Measurements from ENCODE around the gene ARMC3. TPM values are rescaled to one million over a fixed set of nuclear protein-coding genes. Genes with fewer than 3 reads are reported as not detected.

ARMC3 gene
- total RNA-seq, 1 experiment from 2014 or later = not detected

GRCh38 chr10:23051855-23052331 lies 124.0 kb downstream of the ARMC3 start:
- Histone ChIP-seq H3K4me3 (ENCODE audit: low read depth, low read length, poor library complexity, severe bottlenecking) (no peak overlapping the region), H3K4me1 (ENCODE audit: insufficient read depth, low read length, poor library complexity, severe bottlenecking) (peaks cover 38% of the 10 kb centered on the region), H3K27ac (ENCODE audit: low read depth, low read length, poor library complexity, severe bottlenecking) (no peak overlapping the region), H3K27me3 (replicated peaks; ENCODE audit: insufficient read depth, low read depth, low read length, poor library complexity) (no peaks in the 10 kb centered on the region), H3K9me3 (ENCODE audit: low read depth, low read length, poor library complexity, severe bottlenecking) (no peaks in the 10 kb centered on the region), H3K36me3 (ENCODE audit: insufficient read depth, low read length, poor library complexity, severe bottlenecking) (no peaks in the 10 kb centered on the region)
- no TSS peak for BruUV-seq (replicated peaks)
- ChIA-PET POLR2A (ENCODE audit: low non-redundant PET) (no interaction called here), CTCF (no interaction called here)
- TF ChIP-seq EZH2 (IDR thresholded peaks at IDR 0.05; ENCODE audit: borderline replicate concordance, low read depth, low read length, poor library complexity, severe bottlenecking) (no peak), CTCF (conservative IDR thresholded peaks at IDR 0.05; ENCODE audit: low read depth, low read length) (no peak)
- intact Hi-C loops (cut with micrococcal nuclease; ENCODE audit: unreplicated experiment) = no loop called here
- no peak for DNase-seq (ENCODE audit: low spot score)

GRCh38 chr10:23053036-23053435 lies 125.2 kb downstream of the ARMC3 start:
- DNase-seq (ENCODE audit: low spot score) = peak; percentile 56
- Histone ChIP-seq H3K4me3 (ENCODE audit: low read depth, low read length, poor library complexity, severe bottlenecking) (no peak overlapping the region), H3K9me3 (ENCODE audit: low read depth, low read length, poor library complexity, severe bottlenecking) (no peaks in the 10 kb centered on the region), H3K4me1 (ENCODE audit: insufficient read depth, low read length, poor library complexity, severe bottlenecking) (peaks cover 39% of the 10 kb centered on the region), H3K36me3 (ENCODE audit: insufficient read depth, low read length, poor library complexity, severe bottlenecking) (no peaks in the 10 kb centered on the region), H3K27me3 (replicated peaks; ENCODE audit: insufficient read depth, low read depth, low read length, poor library complexity) (no peaks in the 10 kb centered on the region), H3K27ac (ENCODE audit: low read depth, low read length, poor library complexity, severe bottlenecking) (no peak overlapping the region)
- intact Hi-C loops (cut with micrococcal nuclease; ENCODE audit: unreplicated experiment) = no loop called here
- CTCF ChIA-PET = no interaction called here
- TF ChIP-seq CTCF (conservative IDR thresholded peaks at IDR 0.05; ENCODE audit: low read depth, low read length) = no peak
- TF ChIP-seq EZH2 (IDR thresholded peaks at IDR 0.05; ENCODE audit: borderline replicate concordance, low read depth, low read length, poor library complexity, severe bottlenecking) = no peak
- POLR2A ChIA-PET (ENCODE audit: low non-redundant PET) = no interaction called here
- no TSS peak for BruUV-seq (replicated peaks)

- intact Hi-C loops (cut with micrococcal nuclease; ENCODE audit: unreplicated experiment) = no loop called here
- POLR2A ChIA-PET (ENCODE audit: low non-redundant PET) = no interaction called here
- Histone ChIP-seq H3K27me3 (replicated peaks; ENCODE audit: insufficient read depth, low read depth, low read length, poor library complexity) (no peaks in the 10 kb centered on the region), H3K9me3 (ENCODE audit: low read depth, low read length, poor library complexity, severe bottlenecking) (no peaks in the 10 kb centered on the region), H3K36me3 (ENCODE audit: insufficient read depth, low read length, poor library complexity, severe bottlenecking) (no peaks in the 10 kb centered on the region), H3K4me1 (ENCODE audit: insufficient read depth, low read length, poor library complexity, severe bottlenecking) (peaks cover 39% of the 10 kb centered on the region), H3K27ac (ENCODE audit: low read depth, low read length, poor library complexity, severe bottlenecking) (peak overlapping the region; percentile 77), H3K4me3 (ENCODE audit: low read depth, low read length, poor library complexity, severe bottlenecking) (peak overlapping the region; percentile 7)
- CTCF ChIA-PET = no interaction called here
- BruUV-seq (replicated peaks) = no TSS peak
- peak; percentile 82 for DNase-seq (ENCODE audit: low spot score)
- TF ChIP-seq EZH2 (IDR thresholded peaks at IDR 0.05; ENCODE audit: borderline replicate concordance, low read depth, low read length, poor library complexity, severe bottlenecking) (no peak), CTCF (conservative IDR thresholded peaks at IDR 0.05; ENCODE audit: low read depth, low read length) (no peak)
These were observed 127.8 kb downstream of the ARMC3 start for GRCh38 chr10:23055424-23056185.

Data from A673 (cell line).